HL-60 (cell line): ENCODE measurements around the gene MMP2.

Experiments used
- DNase-seq, 2 experiments: peaks; one replicate each; pipeline ENCODE4 v3.0.0-alpha.2; 2010 to 2020; ENCODE audit warnings: low read depth in 1 of 2, low spot score in 1 of 2
- H3K27ac ChIP-seq: fragments of 250-450 bp; sonication (Bioruptor Pico); replicated peaks from 2 replicates; pipeline ENCODE4 v1.5.1; 2020; ENCODE audit warnings: mild to moderate bottlenecking, moderate library complexity
- H3K27me3 ChIP-seq: fragments of 250-450 bp; sonication (Bioruptor Pico); 2 replicates; pipeline ENCODE4 v1.5.1; 2021; ENCODE audit warnings: mild to moderate bottlenecking, moderate library complexity; ENCODE audit not compliant: insufficient read depth, poor library complexity, severe bottlenecking
- H3K4me3 ChIP-seq: replicated peaks from 2 replicates; pipeline ENCODE4 v1.5.1; 2011; ENCODE audit warnings: mild to moderate bottlenecking, control low read depth, low read length; ENCODE audit not compliant: insufficient read depth
- CTCF ChIP-seq: IDR thresholded peaks from one replicate; pipeline ENCODE4 v1.5.1; 2011; ENCODE audit warnings: low read length, control low read depth, inconsistent platforms; ENCODE audit not compliant: insufficient read depth
- GABPA ChIP-seq: IDR thresholded peaks from 2 replicates; pipeline ENCODE4 v1.6.1; 2012; ENCODE audit warnings: low read depth
- POLR2AphosphoS5 ChIP-seq: IDR thresholded peaks from 2 replicates; pipeline ENCODE4 v1.6.1; 2012; ENCODE audit warnings: low read depth
- SPI1 ChIP-seq: IDR thresholded peaks from 2 replicates; pipeline ENCODE4 v1.6.1; 2012; ENCODE audit warnings: low read depth, mild to moderate bottlenecking, borderline replicate concordance
- TF ChIP-seq, protein P1 (sequence below): IDR thresholded peaks from 2 replicates; pipeline ENCODE4 v1.6.1; 2012; ENCODE audit warnings: low read depth; ENCODE audit not compliant: insufficient replicate concordance

Gene MMP2

GRCh38 chr16:55469821-55470532 lies 9.0 kb upstream of the MMP2 start:
- H3K27ac ChIP-seq = no peak overlapping the region

GRCh38 chr16:55470533-55471371 lies 8.2 kb upstream of the MMP2 start:
- no peak overlapping the region for H3K4me3 ChIP-seq
- no peak overlapping the region for H3K27ac ChIP-seq
- no peaks in the 10 kb centered on the region for H3K27me3 ChIP-seq
- TF ChIP-seq SPI1 (no peak), POLR2AphosphoS5 (no peak), GABPA (no peak), CTCF (no peak)
- TF ChIP-seq, protein P1, sequence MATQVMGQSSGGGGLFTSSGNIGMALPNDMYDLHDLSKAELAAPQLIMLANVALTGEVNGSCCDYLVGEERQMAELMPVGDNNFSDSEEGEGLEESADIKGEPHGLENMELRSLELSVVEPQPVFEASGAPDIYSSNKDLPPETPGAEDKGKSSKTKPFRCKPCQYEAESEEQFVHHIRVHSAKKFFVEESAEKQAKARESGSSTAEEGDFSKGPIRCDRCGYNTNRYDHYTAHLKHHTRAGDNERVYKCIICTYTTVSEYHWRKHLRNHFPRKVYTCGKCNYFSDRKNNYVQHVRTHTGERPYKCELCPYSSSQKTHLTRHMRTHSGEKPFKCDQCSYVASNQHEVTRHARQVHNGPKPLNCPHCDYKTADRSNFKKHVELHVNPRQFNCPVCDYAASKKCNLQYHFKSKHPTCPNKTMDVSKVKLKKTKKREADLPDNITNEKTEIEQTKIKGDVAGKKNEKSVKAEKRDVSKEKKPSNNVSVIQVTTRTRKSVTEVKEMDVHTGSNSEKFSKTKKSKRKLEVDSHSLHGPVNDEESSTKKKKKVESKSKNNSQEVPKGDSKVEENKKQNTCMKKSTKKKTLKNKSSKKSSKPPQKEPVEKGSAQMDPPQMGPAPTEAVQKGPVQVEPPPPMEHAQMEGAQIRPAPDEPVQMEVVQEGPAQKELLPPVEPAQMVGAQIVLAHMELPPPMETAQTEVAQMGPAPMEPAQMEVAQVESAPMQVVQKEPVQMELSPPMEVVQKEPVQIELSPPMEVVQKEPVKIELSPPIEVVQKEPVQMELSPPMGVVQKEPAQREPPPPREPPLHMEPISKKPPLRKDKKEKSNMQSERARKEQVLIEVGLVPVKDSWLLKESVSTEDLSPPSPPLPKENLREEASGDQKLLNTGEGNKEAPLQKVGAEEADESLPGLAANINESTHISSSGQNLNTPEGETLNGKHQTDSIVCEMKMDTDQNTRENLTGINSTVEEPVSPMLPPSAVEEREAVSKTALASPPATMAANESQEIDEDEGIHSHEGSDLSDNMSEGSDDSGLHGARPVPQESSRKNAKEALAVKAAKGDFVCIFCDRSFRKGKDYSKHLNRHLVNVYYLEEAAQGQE = no peak
- DNase-seq = no peak

More at GRCh38 chr16:55469821-55470532, 9.0 kb upstream of the MMP2 start:
- H3K4me3 ChIP-seq = no peak overlapping the region
- H3K27me3 ChIP-seq = no peaks in the 10 kb centered on the region
- no peak for DNase-seq
- no peak for TF ChIP-seq CTCF
- no peak for TF ChIP-seq POLR2AphosphoS5
- TF ChIP-seq, protein P1 = no peak
- TF ChIP-seq GABPA = no peak
- no peak for TF ChIP-seq SPI1

- Histone ChIP-seq H3K4me3 (no peak overlapping the region), H3K27me3 (no peaks in the 10 kb centered on the region), H3K27ac (no peak overlapping the region)
- DNase-seq = peak in 1 of 2 experiments; percentile 33
- TF ChIP-seq SPI1 (no peak), GABPA (no peak), CTCF (no peak), POLR2AphosphoS5 (no peak)
- TF ChIP-seq, protein P1 = no peak
These were observed 7.4 kb upstream of the MMP2 start for GRCh38 chr16:55471448-55472097.
